HG02759 (cell line): ENCODE measurements around the gene NXPE3.
"Not testable (repeated sequence)": the region's sequence is repeated elsewhere in the genome, so short reads cannot be mapped to it uniquely, and the experiment has no call there.

Experiments
- ATAC-seq: cut with Tn5 transposase; IDR thresholded peaks from one replicate; pipeline ENCODE4 v1.9.1; 2021; ENCODE audit warnings: mild to moderate bottlenecking, moderate library complexity; ENCODE audit not compliant: unreplicated experiment

NXPE3 gene

DNA sequence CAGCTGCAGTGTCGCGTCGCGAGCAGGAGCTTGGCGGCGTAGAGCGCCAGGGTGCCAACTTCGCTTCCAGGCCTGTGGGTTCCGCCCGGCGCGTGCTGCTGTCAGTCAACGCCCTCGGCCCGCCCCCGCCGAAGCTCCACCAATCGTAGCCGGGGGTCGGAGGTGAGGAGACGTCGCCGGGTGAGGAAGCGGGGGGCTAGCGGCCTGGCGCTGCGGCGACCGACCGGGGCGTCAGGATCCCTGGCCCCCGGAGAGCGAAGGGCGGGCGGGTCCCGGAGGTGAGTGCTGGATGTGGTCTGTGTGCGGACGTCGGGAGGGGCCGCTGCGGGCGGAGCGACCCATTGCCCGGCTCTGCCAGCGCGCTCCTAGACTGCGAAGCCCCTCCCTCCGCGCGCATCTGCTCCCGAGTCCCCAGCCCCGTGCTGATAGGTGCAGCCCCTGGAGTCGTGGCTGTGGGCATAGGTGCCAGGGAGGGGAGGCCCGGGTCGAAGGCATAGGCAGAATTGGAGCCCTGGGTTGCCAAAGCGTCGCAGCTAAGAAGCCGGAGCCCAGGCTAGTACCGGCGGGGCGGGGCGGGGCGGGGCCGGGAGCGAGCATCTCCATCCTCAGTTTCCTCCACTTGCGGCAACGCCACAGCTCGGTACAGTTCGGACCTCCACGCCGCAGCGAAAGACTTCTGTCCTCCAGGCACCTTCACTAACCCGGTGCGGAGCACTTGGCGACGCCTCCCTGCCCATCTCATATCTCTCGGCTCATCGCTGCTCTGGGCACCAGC, at the start of gene NXPE3:
Gene NXPE3 (plus strand): TSS at position 165 of the 775 bp plus-strand sequence. CDS start 6,386 bp downstream, outside the sequence.
- ATAC-seq: peak; percentile 96

DNA sequence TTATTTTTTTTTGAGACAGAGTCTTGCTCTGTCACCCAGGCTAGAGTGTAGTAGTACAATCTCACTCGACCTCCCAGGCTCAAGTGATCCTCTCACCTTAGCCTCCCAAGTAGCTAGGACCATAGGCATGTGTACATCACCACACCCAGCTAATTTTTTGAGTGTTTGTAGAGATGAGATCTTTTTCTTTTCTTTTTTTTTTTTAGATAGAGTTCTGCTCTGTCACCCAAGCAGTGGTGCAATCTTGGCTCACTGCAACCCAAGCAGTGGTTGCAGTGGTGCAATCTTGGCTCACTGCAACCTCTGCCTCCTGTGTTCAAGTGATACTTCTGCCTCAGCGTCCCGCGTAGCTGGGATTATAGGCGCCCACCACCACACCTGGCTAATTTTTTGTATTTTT, 49.4 kb upstream of the NXPE3 start:
- no peak for ATAC-seq

DNA sequence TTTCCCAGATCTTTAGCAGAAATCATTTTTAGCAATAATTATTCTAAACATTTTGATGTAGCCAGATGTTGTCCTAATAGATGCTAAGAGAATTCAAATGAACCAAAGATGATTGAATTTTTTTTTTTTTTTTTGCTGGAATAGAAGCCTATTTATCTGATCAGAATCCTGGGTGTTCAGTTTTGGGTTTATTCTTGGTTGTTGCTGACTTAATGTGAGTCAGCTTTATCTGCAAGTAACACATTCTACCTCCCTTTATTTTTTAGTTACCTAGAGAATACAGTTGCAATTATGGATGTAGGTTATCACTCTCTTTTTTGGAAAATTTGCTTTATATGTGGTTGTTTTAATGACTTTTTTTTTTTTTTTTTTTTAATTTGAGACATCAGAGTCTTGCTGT, 48.2 kb upstream of the NXPE3 start:
- ATAC-seq: no peak

DNA sequence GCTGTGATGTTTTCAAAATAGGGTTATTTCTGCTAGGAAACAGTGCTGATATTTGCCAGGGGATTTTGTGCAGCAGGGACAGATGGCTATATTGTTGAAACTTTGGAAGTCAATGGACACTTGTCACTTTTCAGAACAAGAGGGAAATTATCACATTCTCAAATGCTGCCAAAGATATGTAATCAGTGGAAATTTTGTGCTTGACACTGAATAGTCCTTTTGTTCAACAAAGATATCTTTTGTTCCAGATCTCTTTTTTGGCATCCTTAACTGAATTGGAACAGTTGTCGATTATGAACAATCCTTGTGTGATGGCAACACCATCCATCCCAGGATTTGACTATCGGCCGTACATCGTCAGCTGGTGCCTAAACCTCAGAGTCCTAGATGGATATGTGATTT, 46.8 kb upstream of the NXPE3 start:
- no peak for ATAC-seq

DNA sequence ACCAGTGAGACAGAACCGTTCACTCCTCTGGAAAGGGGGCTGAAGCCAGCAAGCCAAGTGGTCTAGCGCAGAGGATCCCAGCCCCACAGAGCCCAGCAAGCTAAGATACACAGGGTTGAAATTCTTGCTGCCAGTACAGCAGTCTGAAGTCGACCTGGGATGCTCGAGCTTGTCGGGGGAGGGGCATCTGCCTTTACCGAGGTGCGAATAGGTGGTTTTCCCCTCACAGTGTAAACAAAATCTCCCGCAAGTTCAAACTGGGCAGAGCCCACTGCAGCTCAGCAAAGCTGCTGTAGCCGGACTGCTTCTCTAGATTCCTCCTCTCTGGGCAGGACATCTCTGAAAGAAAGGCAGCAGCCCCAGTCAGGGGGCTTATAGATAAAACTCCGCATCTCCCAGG, 43.2 kb upstream of the NXPE3 start:
- ATAC-seq: no peak

DNA sequence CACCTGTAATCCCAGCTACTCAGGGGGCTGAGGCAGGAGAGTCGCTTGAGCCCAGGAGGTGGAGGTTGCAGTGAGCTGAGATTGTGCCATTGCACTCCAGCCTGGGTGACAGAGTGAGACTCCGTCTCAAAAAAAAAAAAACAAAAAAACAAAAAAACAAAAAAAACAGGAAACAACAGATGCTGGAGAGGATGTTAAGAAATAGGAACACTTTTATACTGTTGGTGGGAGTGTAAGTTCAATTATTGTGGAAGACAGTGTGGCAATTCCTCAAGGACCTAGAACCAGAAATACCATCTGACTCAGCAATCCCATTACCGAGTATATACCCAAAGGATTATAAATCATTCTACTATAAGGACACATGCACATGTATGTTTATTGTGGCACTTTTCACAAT, 37.1 kb upstream of the NXPE3 start:
- not testable (repeated sequence) for ATAC-seq

DNA sequence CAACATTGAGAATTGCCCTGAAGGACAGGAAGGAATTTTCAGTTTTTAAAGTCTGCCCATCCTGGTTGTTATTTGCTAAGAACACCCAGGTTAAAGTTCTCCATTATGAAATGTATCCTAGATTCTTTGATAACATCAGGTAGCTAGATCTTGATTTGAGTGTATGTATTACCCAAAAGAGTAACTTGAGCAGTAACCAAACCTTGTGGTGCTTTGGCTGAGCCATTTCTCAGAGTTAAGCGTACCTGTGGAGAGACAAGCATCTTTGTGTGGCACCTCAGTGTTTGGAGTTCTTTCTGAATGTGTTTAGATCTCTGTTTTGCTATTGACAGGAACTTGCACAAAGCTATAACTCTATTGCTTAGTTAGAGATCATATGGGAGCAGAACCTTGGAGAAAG, 34.2 kb upstream of the NXPE3 start:
- no peak for ATAC-seq

DNA sequence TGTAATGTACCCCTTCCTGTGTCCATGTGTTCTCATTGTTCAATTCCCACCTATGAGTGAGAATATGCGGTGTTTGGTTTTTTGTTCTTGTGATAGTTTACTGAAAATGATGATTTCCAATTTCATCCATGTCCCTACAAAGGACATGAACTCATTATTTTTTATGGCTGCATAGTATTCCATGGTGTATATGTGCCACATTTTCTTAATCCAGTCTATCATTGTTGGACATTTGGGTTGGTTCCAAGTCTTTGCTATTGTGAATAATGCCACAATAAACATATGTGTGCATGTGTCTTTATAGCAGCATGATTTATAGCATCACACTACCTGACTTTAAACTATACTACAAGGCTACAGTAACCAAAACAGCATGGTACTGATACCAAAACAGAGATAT, 33.1 kb upstream of the NXPE3 start:
- ATAC-seq: not testable (repeated sequence)

DNA sequence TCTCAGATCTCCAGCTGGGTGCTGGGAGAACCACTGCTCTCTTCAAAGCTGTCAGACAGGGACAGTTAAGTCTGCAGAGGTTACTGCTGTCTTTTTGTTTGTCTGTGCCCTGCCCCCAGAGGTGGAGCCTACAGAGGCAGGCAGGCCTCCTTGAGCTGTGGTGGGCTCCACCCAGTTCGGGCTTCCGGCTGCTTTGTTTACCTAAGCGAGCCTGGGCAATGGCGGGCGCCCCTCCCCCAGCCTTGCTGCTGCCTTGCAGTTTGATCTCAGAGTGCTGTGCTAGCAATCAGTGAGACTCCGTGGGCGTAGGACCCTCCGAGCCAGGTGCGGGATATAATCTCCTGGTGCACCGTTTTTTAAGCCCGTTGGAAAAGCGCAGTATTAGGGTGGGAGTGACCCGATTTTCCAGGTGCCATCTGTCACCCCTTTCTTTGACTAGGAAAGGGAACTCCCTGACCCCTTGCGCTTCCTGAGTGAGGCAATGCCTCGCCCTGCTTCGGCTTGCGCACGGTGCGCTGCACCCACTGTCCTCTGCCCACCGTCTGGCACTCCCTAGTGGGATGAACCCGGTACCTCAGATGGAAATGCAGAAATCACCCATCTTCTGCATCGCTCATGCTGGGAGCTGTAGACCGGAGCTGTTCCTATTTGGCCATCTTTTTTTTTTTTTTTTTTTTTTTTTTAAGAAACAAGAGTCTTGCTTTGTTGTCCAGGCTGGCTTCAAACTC, 25.5 kb upstream of the NXPE3 start:
- ATAC-seq: not testable (repeated sequence)

DNA sequence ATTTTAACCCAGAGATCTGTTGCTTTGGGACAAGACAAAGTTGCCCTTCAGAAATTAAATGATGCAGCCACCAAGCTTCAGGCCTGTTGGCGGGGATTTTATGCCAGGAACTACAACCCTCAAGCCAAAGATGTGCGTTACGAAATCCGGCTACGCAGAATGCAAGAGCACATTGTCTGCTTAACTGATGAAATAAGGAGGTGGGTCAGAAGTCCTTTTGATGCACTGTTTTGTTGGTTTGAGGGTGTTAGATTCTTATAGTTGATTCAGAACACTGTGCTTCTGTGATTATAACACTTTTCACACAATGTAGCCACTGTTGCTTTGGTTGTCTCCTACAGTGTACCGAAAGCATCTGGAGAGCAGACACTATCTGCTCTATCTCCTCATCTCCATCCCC, 20.8 kb upstream of the NXPE3 start:
- no peak for ATAC-seq

DNA sequence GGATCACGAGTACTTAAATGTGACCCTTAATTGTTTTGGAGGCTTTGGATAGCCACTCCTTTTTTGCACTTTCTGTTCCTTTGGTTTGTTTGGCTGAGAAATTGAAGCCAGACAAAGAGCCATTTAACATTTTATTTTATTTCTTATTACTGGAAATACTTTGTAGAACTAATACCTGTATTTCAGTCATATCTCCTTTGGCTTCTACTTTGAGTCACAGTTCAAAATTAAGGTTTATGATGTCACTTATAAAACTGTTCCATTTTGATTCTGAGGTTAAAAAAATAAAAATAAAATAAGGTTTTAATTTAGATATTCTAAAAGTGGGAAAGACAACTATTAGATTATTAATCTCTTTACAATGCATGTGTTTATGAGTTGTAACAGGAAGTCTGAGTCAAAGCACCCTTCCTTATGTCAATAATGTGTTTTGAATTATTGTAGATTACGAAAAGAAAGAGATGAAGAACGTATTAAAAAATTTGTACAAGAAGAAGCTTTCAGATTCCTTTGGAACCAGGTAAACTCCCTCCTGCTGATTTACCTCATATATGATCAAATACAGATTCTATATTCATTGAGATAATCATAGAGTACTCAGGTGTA, 16.9 kb upstream of the NXPE3 start:
- no peak for ATAC-seq

DNA sequence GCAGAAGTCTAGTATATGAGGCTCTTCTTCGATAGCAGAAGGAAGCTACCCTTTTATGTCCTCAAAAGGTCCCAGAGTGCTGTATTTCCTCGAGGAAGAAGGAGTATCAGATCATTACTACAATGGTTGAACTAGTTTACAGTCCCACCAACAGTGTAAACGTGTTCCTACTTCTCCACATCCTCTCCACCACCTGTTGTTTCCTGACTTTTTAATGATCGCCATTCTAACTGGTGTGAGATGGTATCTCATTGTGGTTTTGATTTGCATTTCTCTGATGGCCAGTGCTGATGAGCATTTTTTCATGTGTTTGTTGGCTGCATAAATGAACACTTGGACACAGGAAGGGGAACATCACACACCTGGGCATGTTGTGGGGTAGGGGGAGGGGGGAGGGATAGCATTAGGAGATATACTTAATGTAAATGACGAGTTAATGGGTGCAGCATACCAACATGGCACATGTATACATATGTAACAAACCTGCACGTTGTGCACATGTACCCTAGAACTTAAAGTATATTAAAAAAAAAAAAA, 1.2 kb upstream of the NXPE3 start:
- not testable (repeated sequence) for ATAC-seq

DNA sequence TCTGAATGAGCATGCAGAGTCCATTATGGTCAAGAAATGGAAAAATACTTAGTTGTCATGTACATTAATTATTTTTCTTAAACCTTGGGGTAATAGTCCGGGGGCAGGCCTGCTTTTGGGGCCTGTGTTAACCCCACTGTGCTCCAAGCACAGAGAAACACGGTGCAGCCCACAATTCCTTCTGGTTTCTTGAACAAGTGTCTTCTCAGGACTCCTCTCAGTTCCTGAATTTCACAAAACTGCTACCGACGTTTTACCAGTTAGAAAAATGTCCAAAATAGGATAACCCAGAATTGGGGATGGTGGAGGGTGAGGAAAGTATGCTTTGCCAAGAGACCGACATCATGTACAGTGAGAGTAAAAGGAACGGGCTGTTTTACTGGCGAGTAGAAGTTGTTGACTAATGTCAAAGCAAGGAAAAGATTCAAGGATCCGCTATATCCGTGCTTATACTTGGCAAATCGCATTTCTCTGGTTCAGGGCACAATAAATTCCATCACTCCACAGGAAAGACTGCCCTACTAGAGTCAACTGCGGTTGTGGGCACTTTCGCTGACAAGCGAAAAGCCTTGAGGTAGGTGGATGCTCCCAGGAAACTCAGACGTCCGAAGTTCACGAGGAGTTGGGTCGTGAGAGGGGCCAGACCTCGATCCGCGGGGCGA, 495 bp upstream of the NXPE3 start:
- ATAC-seq: no peak

DNA sequence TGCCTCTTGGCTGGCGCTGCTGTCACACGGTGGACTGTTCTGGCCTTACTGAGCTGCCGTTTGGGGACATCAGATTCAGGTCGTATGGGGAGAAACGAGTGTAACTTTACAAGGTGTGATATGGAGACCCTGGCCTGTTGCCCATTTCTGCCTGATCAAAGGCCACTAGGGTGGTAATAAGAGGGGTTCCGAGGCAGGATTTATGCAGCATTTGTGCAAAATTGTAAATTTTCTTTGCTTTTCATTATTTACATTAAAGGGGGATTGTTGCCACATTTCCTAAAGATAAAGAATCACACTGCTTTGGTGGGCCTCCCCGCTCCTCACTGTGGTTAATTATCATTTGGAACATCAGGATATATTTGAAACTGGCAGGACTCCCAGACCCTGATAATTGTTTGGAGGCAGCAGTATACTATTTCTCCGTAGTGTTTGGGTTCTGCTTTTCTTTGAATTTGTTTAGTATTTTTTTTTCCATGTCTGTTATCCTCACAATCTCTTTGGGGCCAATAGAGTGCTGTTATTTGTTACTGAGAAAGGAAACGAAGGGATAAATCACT, 891 bp downstream of the NXPE3 start:
- no peak for ATAC-seq

DNA sequence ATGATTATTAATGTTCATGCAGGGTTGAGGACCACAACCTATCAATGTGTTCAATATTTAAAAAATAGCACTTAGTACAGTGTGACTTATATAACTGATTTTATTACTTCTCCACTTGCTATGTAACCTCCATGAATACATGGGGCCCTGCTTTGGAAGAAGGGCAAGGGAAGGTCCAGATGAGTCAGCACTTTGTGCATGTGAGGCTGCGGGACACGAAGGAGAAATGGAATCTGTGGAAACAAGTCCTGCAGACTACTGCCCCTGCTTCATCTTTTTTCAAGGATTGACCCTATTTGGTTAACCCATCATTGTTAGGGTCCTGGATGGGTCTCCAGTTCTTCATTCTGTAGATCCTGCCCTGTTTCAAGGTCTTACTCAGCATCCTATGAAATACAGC, 1.6 kb downstream of the NXPE3 start:
- ATAC-seq: no peak

DNA sequence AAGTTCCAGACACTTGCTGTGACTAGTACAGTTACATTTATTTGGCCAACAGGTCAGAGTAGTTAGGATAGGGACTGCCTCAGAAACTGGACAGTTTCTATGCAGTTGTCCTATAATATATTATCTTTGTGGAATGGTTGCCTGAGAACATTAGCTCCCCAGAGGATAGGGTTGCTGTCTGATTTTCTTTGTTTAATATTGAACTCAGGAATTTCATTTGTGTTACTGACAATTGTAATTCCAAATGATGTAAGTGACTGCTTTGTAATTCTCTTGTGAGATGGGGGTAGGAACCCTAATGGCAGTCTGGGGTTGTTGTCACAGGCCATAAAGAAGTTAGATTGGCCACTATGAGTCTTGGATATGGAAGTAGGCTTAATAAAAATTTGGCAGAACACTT, 2.2 kb downstream of the NXPE3 start:
- no peak for ATAC-seq

DNA sequence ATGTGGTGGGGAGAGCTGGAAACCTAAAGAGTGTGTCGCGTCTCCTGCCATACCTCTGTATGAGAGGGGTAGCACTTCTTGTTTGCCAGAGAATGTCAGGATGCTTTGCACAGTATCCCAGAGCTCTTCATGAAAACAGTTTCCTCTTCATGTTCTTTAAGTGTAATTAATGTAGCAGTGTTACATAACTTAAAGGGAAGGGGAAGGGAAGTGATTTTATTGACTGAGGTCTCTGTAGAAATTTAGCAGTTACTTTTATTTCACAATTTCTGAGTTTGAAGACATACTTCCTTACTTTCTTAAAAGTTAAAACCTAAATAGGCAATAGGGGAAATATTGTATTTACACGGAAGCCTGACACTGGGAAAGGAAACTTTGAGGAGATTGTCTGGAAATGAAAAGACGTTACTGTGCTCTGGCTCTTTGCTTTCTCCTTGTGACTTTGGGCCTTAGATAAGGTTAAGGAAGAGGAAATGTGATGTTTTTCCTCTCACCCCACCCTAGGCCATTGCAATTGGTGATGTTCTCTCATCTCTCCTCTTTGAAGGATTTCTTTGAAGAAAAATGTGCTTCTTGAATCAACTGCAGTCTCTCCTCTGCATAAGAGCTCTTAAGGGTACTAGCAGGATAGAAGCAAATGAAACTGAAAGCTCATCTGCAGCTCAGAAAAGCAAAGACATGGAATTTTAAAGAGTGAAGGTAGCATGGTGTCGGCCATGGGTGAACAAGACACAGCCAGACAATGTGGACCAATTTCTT, 6.0 kb downstream of the NXPE3 start:
- no peak for ATAC-seq

DNA sequence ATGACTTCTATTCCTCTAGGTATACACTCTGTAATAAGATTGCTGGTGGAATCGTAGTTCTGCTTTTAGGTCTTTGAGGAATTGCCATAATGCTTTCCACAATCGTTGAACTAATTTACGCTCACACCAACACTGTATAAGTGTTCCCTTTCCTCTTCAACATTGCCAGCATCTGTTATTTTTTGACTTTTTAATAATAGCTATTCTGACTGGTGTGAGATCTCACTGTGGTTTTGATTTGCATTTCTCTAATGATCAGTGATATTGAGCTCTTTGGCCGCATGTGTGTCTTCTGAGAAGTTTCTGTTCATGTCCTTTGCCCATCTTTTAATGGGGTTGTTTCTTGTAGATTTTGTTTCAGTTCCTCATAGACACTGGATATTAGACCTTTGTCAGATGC, 12.8 kb downstream of the NXPE3 start:
- peak; percentile 98 for ATAC-seq

DNA sequence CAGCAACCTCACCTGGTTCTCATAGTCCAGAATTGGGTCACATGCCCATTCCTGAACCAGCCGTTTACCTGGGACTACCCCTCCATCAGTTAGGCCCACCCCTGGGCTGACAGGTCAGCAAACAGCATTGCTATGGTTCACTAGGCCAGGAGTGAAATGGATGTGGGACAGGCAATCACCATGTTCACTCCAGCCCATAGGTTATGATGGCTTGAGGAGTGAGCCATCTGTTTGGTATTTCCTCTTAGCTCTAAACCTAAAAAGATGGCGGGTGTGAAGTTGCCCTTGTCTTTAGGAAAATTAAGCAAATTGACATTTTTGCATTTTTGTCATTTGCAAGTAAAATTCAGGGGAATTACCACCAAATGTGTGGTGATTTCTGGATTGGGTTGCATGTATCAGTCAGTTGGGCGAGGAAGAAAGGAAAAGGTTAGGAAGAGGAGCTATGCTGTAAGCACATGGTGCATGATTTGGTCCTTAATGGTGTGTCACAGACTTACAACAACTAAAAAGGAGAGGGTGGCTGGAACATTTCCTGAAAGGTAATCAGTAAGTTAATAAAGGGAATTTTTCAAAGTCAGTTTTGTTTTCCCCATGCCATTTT, 17.2 kb downstream of the NXPE3 start:
- ATAC-seq: no peak

DNA sequence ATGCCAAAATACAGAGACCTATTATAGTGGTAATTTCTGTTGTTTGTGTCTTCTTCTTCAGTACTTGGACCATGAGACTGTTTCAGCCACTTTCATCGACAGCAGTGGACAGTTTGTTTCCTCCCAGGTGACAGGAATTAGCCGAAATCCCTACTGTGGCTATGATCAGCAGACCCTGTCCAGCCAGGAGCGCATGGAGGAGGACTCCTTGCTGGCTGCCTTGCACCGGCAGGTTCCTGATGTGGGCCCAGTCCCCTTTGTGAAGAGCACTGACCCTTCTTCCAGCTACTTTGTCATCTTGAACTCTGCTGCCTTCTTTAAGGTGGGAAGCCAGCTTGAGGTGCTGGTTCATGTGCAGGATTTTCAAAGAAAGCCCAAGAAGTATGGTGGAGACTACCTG, 22.2 kb downstream of the NXPE3 start:
- ATAC-seq: no peak
